IMR-90 (cell line): ENCODE results near the gene CLTA. TPM values are rescaled to one million over a fixed set of nuclear protein-coding genes. Genes with fewer than 3 reads are reported as not detected.

Experiments used
- ATAC-seq: fragments of 200-7000 bp; cut with Tn5 transposase; 2 replicates; pipeline ENCODE4 v1.9.1; 2020; ENCODE audit warnings: low read depth, mild to moderate bottlenecking, moderate library complexity
- BruUV-seq: library from RNA; stranded (reverse); fragments of 400-500 nt; replicated peaks from 2 replicates; lab custom pipeline; 2021; lab: Mats Ljungman, UMichigan
- CTCF ChIA-PET: fragments of 300-600 bp; formaldehyde crosslinking; extraction: SDS; loops from one replicate; lab custom pipeline; 2021; ENCODE audit warnings: antibody characterized with exemption; lab: Yijun Ruan, JAX
- POLR2A ChIA-PET: fragments of 300-600 bp; sonication (Branson Sonifier 250); formaldehyde crosslinking; loops from one replicate; lab custom pipeline; 2022; ENCODE audit warnings: antibody characterized with exemption; ENCODE audit not compliant: unreplicated experiment; lab: Charles Lee
- DNase-seq: peaks from one replicate; pipeline ENCODE4 v3.0.0; 2013
- H2AFZ ChIP-seq: replicated peaks from 2 replicates; pipeline ENCODE3; 2013; ENCODE audit warnings: low read length, mild to moderate bottlenecking; ENCODE audit not compliant: poor library complexity
- H2AK5ac ChIP-seq: 2 replicates; pipeline ENCODE4 v1.6.1; 2013; ENCODE audit warnings: low read depth, low read length, inconsistent platforms
- H2AK9ac ChIP-seq: replicated peaks from 2 replicates; pipeline ENCODE3; 2013; ENCODE audit warnings: mild to moderate bottlenecking, low read depth, low read length, moderate library complexity; ENCODE audit not compliant: poor library complexity
- H2BK120ac ChIP-seq: 2 replicates; pipeline ENCODE4 v1.6.1; 2013; ENCODE audit warnings: low read depth, low read length, inconsistent platforms
- H2BK15ac ChIP-seq: 3 replicates; pipeline ENCODE4 v1.6.1; 2013; ENCODE audit warnings: low read depth, low read length, inconsistent platforms
- H2BK20ac ChIP-seq: 2 replicates; pipeline ENCODE4 v1.6.1; 2013; ENCODE audit warnings: low read depth, mild to moderate bottlenecking, inconsistent platforms, low read length, moderate library complexity
- H2BK5ac ChIP-seq: 2 replicates; pipeline ENCODE4 v1.6.1; 2013; ENCODE audit warnings: mild to moderate bottlenecking, low read depth, low read length, inconsistent platforms; ENCODE audit not compliant: poor library complexity, severe bottlenecking
- H3K14ac ChIP-seq: replicated peaks from 2 replicates; pipeline ENCODE4 v1.6.1; 2013; ENCODE audit warnings: low read depth, low read length, inconsistent platforms
- H3K18ac ChIP-seq: 2 replicates; pipeline ENCODE4 v1.6.1; 2013; ENCODE audit warnings: low read depth, low read length, control low read depth
- H3K23ac ChIP-seq: 2 replicates; pipeline ENCODE4 v1.6.1; 2013; ENCODE audit warnings: low read depth, low read length, inconsistent platforms
- H3K27ac ChIP-seq: 2 replicates; pipeline ENCODE4 v1.5.1; 2013; ENCODE audit warnings: mild to moderate bottlenecking, control low read depth, low read length; ENCODE audit not compliant: insufficient read depth
- H3K27me3 ChIP-seq: 2 replicates; pipeline ENCODE4 v1.6.1; 2013; ENCODE audit warnings: low read length; ENCODE audit not compliant: control insufficient read depth, insufficient read depth
- H3K36me3 ChIP-seq: 2 replicates; pipeline ENCODE4 v1.6.1; 2013; ENCODE audit warnings: low read length, mixed read lengths; ENCODE audit not compliant: control insufficient read depth, insufficient read depth
- H3K4ac ChIP-seq: 2 replicates; pipeline ENCODE4 v1.6.1; 2013; ENCODE audit warnings: low read depth, low read length, inconsistent platforms
- H3K4me1 ChIP-seq: 2 replicates; pipeline ENCODE4 v1.6.1; 2013; ENCODE audit warnings: low read length, mixed read lengths; ENCODE audit not compliant: control insufficient read depth, insufficient read depth
- H3K4me2 ChIP-seq: 2 replicates; pipeline ENCODE4 v1.6.1; 2013; ENCODE audit warnings: low read depth, mild to moderate bottlenecking, control low read depth, low read length, moderate library complexity
- H3K4me3 ChIP-seq: 2 replicates; pipeline ENCODE4 v1.5.1; 2013; ENCODE audit warnings: low read depth, mild to moderate bottlenecking, control low read depth, low read length, moderate library complexity; ENCODE audit not compliant: insufficient read depth
- H3K56ac ChIP-seq: 2 replicates; pipeline ENCODE4 v1.6.1; 2013; ENCODE audit warnings: low read length, inconsistent platforms; ENCODE audit not compliant: insufficient read depth; ENCODE audit errors: extremely low read depth
- H3K79me1 ChIP-seq, 2 experiments: 2 replicates each; pipeline ENCODE4 v1.6.1; 2013; ENCODE audit warnings: low read length in 2 of 2, inconsistent platforms in 1 of 2, low read depth in 1 of 2
- H3K9ac ChIP-seq: 2 replicates; pipeline ENCODE4 v1.6.1; 2013; ENCODE audit warnings: low read depth, low read length, control low read depth
- H3K9me1 ChIP-seq: 2 replicates; pipeline ENCODE4 v1.6.1; 2013; ENCODE audit warnings: low read length, inconsistent platforms; ENCODE audit not compliant: insufficient read depth
- H3K9me3 ChIP-seq: 2 replicates; pipeline ENCODE4 v1.6.1; 2013; ENCODE audit warnings: low read length; ENCODE audit not compliant: control insufficient read depth, insufficient read depth
- H4K20me1 ChIP-seq: 2 replicates; pipeline ENCODE4 v1.6.1; 2013; ENCODE audit warnings: low read length, inconsistent platforms; ENCODE audit not compliant: insufficient read depth
- H4K5ac ChIP-seq: 2 replicates; pipeline ENCODE4 v1.6.1; 2013; ENCODE audit warnings: mild to moderate bottlenecking, low read depth, low read length, control low read depth
- H4K8ac ChIP-seq, 2 experiments: 2 replicates each; pipeline ENCODE4 v1.6.1; 2013; ENCODE audit warnings: low read depth in 2 of 2, low read length in 2 of 2, control low read depth in 1 of 2, inconsistent platforms in 1 of 2
- H4K91ac ChIP-seq: 2 replicates; pipeline ENCODE4 v1.6.1; 2013; ENCODE audit warnings: low read depth, low read length, inconsistent platforms; ENCODE audit not compliant: insufficient read depth
- BHLHE40 ChIP-seq: fragments of 150-350 bp; IDR thresholded peaks from 2 replicates; pipeline ENCODE4 v1.6.1; 2016; ENCODE audit warnings: mild to moderate bottlenecking, low read depth, low read length
- CEBPB ChIP-seq: IDR thresholded peaks from 2 replicates; pipeline ENCODE4 v1.6.1; 2012; ENCODE audit warnings: low read depth, low read length, improper control_type of control experiment
- CHD1 ChIP-seq: IDR thresholded peaks from 2 replicates; pipeline ENCODE4 v1.6.1; 2012; ENCODE audit warnings: low read depth, low read length, improper control_type of control experiment
- CTCF ChIP-seq: conservative IDR thresholded peaks from 2 replicates; pipeline ENCODE4 v1.5.1; 2012; ENCODE audit warnings: mild to moderate bottlenecking, low read depth, low read length, improper control_type of control experiment
- ELK1 ChIP-seq: fragments of 150-350 bp; IDR thresholded peaks from 2 replicates; pipeline ENCODE4 v1.6.1; 2016; ENCODE audit warnings: low read depth, mild to moderate bottlenecking, low read length, moderate library complexity, borderline replicate concordance
- FOS ChIP-seq: fragments of 150-350 bp; IDR thresholded peaks from 2 replicates; pipeline ENCODE4 v1.6.1; 2016; ENCODE audit warnings: low read depth, low read length
- MAFK ChIP-seq: IDR thresholded peaks from 2 replicates; pipeline ENCODE4 v1.6.1; 2012; ENCODE audit warnings: low read depth, low read length, improper control_type of control experiment
- MAZ ChIP-seq: IDR thresholded peaks from 2 replicates; pipeline ENCODE4 v1.6.1; 2012; ENCODE audit warnings: low read depth, mild to moderate bottlenecking, low read length, improper control_type of control experiment, moderate library complexity, borderline replicate concordance
- MXI1 ChIP-seq: IDR thresholded peaks from 2 replicates; pipeline ENCODE4 v1.6.1; 2012; ENCODE audit warnings: low read depth, mild to moderate bottlenecking, low read length, moderate library complexity, borderline replicate concordance
- NFE2L2 ChIP-seq: fragments of 150-350 bp; IDR thresholded peaks from 2 replicates; pipeline ENCODE4 v1.6.1; 2016; ENCODE audit warnings: low read depth, mild to moderate bottlenecking, low read length
- POLR2A ChIP-seq: IDR thresholded peaks from 2 replicates; pipeline ENCODE4 v1.6.1; 2012; ENCODE audit warnings: mild to moderate bottlenecking, low read depth, low read length
- RAD21 ChIP-seq: IDR thresholded peaks from 2 replicates; pipeline ENCODE4 v1.6.1; 2012; ENCODE audit warnings: low read length, improper control_type of control experiment
- RCOR1 ChIP-seq: IDR thresholded peaks from 2 replicates; pipeline ENCODE4 v1.6.1; 2012; ENCODE audit warnings: mild to moderate bottlenecking, low read length, improper control_type of control experiment; ENCODE audit not compliant: insufficient replicate concordance
- RFX5 ChIP-seq: IDR thresholded peaks from 2 replicates; pipeline ENCODE4 v1.8.0; 2012; ENCODE audit warnings: low read depth, mild to moderate bottlenecking, low read length, moderate library complexity
- SMC3 ChIP-seq: fragments of 150-350 bp; IDR thresholded peaks from 2 replicates; pipeline ENCODE4 v1.6.1; 2016; ENCODE audit warnings: low read depth, mild to moderate bottlenecking, antibody characterized with exemption, low read length, moderate library complexity
- USF2 ChIP-seq: fragments of 150-350 bp; IDR thresholded peaks from 2 replicates; pipeline ENCODE4 v1.6.1; 2017; ENCODE audit warnings: mild to moderate bottlenecking, antibody characterized with exemption, low read length, low read depth
- WGBS, 2 experiments: methylation state at CpG; one replicate each; pipeline versions ENCODE4 v1.1.5 to v1.1.7; 2013; ENCODE audit warnings: missing lambda C conversion rate in 2 of 2; ENCODE audit not compliant: insufficient read length in 1 of 2; ENCODE audit errors: extremely low coverage in 2 of 2; 5-methylcytosine and 5-hydroxymethylcytosine counted together
- dilution Hi-C: fragments of 300-500 bp; cut with HindIII; formaldehyde crosslinking; loops from one replicate; pipeline ENCODE4 v1.14.3; 2018; ENCODE audit warnings: low sequenced_read_pairs; ENCODE audit not compliant: unreplicated experiment
- in situ Hi-C: fragments of 300-500 bp; cut with MboI; formaldehyde crosslinking; loops from 3 replicates; pipeline ENCODE4 v1.14.3; 2019; ENCODE audit warnings: low sequenced_read_pairs, inconsistent platforms, mixed read lengths
- intact Hi-C: fragments of 100-400 bp; cut with micrococcal nuclease; formaldehyde crosslinking; loops from 2 replicates; pipeline ENCODE4 v1.10.0; 2022
- polyA plus RNA-seq, 3 experiments: library from polyadenylated mRNA; depleted of rRNA; stranded (reverse); fragments of >200 nt; gene quantifications; 2 replicates each; pipeline ENCODE4 v1.2.3, GENCODE V29; 2012; ENCODE audit warnings: low replicate concordance in 1 of 3
- total RNA-seq: library from RNA; depleted of rRNA; stranded (reverse); fragments of >200 nt; gene quantifications from 2 replicates; pipeline ENCODE4 v1.2.3, GENCODE V29; 2012

Gene CLTA
- total and polyA plus RNA-seq, 2 of the 4 experiments (the other 2 are of a cell fraction), result 133 to 246 TPM

- Histone ChIP-seq H4K91ac (peak overlapping the region; percentile 88), H2AK9ac (peak overlapping the region; percentile 68), H2AFZ (peak overlapping the region; percentile 72), H3K27ac (peak overlapping the region; percentile 84), H3K18ac (peak overlapping the region; percentile 65; the same call in 1 of the 2 replicates), H3K4me3 (peak overlapping the region; percentile 35), H2BK15ac (peak overlapping the region; percentile 45; the same call in 1 of the 3 replicates), H3K4me1 (peaks cover 15% of the 10 kb centered on the region), H2BK120ac (peak overlapping the region; percentile 81), H4K5ac (peak overlapping the region; percentile 95), H2BK5ac (peak overlapping the region; percentile 96), H4K8ac (peak overlapping the region; percentile 65 to 99), H3K4ac (peak overlapping the region; percentile 83), H3K27me3 (no peaks in the 10 kb centered on the region), H4K20me1 (peaks cover 39% of the 10 kb centered on the region), H3K14ac (peak overlapping the region; percentile 99), H3K79me1 (peaks cover 3 to 48% of the 10 kb centered on the region in 2 experiments; a peak in 2 of 4 replicates), H3K9ac (peak overlapping the region; percentile 92), H3K23ac (peak overlapping the region; percentile 77), H2AK5ac (peak overlapping the region; percentile 85), H3K9me3 (no peaks in the 10 kb centered on the region), H3K9me1 (peaks cover 21% of the 10 kb centered on the region), H2BK20ac (peak overlapping the region; percentile 85; the same call in 1 of the 2 replicates), H3K56ac (peak overlapping the region; percentile 84; the same call in 1 of the 2 replicates), H3K4me2 (peak overlapping the region; percentile 94), H3K36me3 (peaks cover 2% of the 10 kb centered on the region; the same call in 1 of the 2 replicates)
- intact Hi-C loops (loop anchor here (2.0 to 5.0 kb wide), 3 partner anchors 53 to 137 kb away; partner anchors contain the start of gene GLIPR2), dilution Hi-C loops (no loop called here), in situ Hi-C loops (no loop called here)
- ChIA-PET CTCF (interaction anchor here (0.6 to 2.1 kb wide), 7 partner anchors 11 to 50 kb away, joined by 3 to 6 read pairs (median 3); no protein-coding TSS in a partner anchor), POLR2A (interaction anchor here (0.5 to 0.9 kb wide), 2 partner anchors 17 to 149 kb away, joined by 3 to 7 read pairs; no protein-coding TSS in a partner anchor)
- no TSS peak for BruUV-seq
- no peak for DNase-seq
- TF ChIP-seq MAFK (no peak), BHLHE40 (no peak), NFE2L2 (no peak), CEBPB (no peak), ELK1 (no peak), RCOR1 (no peak), CTCF (no peak), POLR2A (no peak), MAZ (no peak), RFX5 (no peak), MXI1 (no peak), USF2 (no peak), RAD21 (no peak), CHD1 (no peak), SMC3 (no peak), FOS (no peak)
- no CpG with 5 or more reads among the region's 9 CpGs for WGBS, 2 experiments
- ATAC-seq, result no peak
Measured at GRCh38 chr9:36189976-36190375, 745 bp upstream of the CLTA start.
